Limb (tissue), 2 donors: Measurements from ENCODE around the gene ENTREP1.
"Not testable (repeated sequence)": the region's sequence is repeated elsewhere in the genome, so short reads cannot be mapped to it uniquely, and the experiment has no call there.

Experiments
- DNase-seq, 2 donors: peaks; one replicate each; pipeline ENCODE4 v3.0.0-alpha.2; 2016; ENCODE audit errors: extremely low spot score in 2 of 2

The ENTREP1 gene

DNA sequence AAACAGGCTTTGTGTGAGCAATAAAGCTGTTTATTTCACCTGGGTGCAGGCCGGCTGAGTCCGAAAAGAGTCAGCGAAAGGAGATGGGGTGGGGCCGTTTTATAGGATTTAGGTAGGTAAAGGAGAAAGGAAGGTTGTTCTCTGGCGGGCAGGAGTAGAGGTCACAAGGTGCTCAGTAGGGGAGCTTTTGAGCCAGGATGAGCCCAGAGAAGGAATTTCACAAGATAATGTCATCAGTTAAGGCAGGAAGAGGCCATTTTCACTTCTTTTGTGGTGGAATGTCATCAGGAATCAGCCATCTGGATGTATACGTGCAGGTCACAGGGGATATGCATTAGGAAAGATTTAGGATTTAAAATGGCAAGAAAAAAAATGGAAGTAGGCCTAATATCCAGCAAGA lies 84.9 kb downstream of the ENTREP1 start:
- not testable (repeated sequence) for DNase-seq

DNA sequence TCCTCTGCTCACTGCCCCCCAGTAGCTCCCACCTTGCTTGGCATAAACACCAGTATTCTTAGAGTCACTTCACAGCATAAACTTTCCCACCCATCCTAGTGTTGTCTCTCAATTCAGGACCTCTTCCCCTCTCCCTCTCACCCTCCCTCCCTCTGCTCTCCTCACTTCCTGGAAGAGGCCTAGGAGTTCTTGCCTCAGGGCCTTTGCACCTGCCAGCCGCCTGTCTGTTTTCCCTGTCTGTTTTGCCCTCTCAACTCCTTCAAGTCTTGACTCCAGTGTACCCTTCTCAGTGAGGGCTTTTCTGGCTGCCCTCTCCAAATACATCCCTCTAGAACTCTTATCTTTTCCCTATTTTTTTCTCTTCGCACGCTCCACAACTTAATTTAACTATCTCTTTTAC lies 86.2 kb downstream of the ENTREP1 start:
- DNase-seq = no peak

DNA sequence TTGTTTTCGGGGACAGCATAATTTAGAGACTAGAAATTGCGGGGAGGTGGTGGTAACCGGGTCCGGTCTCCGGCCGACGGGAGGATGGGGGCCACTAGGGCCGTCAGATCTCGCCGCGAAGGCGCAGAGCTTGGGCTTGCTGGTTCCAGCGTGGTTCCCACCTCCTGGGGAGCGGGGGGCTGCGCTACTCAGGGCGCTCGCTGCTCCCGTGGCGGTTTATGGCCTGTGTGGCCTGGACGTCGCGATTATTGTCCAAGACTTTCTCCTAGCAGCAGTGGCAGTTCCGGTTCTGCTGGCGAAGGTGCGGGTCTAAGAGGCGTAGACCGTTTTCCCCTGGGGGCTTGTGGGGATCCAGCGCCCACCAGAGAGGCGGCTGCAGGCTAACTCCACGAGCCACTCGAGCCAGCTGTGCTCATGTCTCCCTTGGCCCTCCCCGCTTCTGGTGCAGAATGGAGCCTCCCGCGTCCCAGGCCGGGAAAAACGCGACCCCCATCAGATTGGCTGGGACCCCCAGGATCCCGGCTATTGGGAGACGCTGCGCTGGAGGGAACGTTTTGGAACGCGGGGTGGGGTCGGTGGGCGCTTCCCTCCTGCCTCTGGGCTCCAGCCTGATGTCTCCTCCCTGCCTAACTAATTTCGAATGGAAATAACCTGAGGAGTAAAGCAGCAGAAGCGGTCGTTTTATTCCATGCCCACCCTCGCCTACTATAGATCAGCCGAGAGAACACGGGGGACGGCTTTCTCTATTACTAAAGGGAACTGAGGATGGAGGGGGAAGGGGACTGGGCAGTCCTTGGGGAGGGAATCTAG lies 87.1 kb downstream of the ENTREP1 start:
- DNase-seq = no peak

DNA sequence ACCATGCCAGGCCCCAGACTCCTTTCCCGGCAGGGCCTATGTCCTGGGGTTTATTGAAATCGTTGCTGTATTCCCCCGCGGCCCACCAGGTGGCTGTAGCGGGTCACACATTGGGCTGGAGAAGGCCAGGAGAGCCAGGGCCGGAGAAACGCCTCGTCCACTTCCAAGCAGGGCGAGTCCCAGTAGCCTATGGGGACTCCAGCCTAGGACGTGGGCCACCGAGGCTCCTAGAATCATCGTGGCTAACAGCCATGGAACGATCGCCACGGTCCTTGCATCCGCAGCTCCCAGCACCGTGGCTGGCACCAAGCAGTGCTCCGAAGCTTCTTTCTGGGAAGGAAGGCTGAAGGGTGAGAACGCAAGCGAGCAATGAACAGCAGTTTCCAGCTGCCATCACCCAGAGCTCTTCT lies 87.7 kb downstream of the ENTREP1 start:
- DNase-seq = peak; percentile 29 to 73

DNA sequence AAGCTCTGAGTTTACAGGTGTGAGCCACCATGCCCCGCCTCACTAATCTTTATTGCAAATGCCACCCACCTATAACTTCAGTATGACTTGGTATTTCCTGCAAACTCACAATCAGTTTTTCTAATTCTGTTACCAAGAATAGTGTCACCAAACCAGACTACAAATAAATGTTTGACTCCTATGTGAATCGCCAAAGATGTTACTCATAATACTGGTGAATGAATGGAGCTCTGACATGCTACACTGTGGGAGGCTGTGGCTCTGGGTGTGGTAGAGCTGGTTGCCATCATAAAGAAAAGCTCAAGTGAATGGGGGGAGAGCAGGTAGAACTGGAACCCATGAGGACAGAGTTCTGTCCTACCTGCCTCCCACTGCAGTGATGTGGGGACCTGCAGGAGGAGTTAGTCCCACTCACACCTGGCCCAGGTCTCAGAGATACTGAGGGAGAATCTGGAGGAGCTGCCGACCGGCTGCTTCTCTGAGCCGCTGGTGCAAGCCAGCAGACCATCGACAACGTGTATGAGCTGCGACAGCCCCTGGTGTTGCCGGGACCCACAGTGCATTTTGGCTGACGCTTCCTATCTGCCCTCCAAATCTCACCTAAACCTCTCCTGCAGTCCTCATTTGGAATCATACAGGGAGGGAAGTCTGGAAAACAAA lies 95.7 kb downstream of the ENTREP1 start:
- DNase-seq = no peak

DNA sequence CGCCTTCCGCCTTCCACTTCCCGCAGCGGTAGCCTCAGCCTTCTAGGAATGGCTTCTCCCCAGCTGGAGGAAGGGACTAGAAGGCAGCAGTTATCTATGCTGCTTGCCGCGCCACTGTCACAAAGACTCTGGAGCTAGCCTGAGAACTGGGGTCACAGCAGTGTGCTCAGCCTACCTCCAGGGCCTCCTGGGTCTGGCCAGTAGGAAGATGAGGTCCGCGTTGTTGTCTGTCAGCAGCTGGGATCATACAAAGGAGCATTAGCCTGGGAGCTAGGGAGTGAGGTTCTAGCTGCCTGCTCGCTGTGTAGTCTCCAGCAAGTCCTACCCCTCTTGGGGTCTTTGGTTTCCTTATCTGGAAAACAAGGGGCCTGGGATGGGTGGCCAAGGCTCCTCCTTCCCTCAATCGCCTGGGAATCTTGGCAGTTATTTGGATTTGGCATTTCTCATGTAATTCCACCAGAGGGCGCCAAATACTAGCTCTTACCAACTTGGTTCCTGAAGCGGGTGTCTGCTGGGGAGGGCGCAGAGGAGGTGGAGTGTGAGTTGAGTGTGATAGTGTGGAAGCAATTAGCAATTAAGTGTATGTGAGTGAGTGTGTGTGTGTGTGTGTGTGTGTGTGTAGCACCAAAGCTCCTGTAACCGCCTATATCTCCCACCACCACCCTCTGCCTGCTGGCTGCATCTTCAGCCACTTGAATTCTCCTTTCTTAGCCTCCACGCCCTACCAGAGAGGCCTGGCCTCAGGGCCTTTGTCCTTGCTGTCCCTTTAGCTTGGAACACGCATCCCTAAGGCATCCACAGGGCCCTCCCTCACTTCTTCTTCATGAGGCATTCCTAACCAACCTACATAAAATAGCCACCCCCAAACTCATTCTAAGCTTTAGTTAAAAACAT lies 97.1 kb downstream of the ENTREP1 start:
- peak; percentile 71 to 75 for DNase-seq

DNA sequence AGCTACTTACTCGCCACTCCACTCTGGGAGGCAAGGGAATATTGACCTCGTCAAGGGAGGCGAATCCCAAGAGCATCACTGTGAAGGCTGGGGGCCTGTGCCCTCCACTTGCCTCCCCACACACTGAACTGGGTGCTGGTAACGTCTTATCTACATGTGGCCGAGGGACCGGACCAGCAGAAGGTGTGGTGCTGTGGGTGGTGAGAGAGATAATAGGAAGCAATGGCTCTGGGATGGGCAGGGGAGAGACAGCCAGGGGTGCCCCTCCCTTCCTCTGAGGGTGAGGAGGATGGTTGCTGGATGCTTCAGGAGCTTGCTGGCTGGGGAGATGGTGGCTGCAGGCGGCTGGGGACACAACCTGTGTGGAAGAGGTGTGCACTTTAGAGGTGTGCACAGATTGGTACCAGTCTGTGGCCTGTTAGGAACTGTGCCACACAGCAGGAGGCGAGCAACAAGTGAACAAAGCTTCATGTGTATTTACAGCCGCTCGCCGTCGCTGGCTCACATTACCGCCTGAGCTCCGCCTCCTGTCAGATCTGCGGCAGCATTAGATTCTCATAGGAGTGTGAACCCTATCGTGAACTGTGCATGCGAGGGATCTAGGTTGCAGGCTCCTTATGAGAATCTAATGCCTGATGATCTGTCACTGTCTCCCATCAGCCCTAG lies 100.3 kb downstream of the ENTREP1 start:
- no peak for DNase-seq

DNA sequence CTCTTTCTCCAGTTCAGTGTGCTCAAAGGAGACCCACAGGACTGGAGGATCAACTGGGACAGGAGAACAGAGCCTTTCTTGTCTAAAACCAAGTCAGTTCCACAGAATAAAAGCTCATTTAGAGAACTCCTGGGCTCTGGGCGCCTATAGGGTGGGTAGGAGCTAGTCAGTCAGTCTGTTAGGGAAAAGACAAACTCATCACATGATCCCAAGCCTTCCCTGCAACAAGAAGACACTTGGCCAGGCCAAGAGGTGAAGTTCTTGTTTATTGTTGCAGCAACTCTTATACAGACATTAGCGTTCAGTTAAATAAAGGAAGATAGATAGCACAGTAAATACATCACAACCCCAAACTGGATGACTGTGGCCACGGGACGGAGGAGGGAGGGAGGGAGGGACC lies 102.3 kb downstream of the ENTREP1 start:
- DNase-seq = no peak

DNA sequence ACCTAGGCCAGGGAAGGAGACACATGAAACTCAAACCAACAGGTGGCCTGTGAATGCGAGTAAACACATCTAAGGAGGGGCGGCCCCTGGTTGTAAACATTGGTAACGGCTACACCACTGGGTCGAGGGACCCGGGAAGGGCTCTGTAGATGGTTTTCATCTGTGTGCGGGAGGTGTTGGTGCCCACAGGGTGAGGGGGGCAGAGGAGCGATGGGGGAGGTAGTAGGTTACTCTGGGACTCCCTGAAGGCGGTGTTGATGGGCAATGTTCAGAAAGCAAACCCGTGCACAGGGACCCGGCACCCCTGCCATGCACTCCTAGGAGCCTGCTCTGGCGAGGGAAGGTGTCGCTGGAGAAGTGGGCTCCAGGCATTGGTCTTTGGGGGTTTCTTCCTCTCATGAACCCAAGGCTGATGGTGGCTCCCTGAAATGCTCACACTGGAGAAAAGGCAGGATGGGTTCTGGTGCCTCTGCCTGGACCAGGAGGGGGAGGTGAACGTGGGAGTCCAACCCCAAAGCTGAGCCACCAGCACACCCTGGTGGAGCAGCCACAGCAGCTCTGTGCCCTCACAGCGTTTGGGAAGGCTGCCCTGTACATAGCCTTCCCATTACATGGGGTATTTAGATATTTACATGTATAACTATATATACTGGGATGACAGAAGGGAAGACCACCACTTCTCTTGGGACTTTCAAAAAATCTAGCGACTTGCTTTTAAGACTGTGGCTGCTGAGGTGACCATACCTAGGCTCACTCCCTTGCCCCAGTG lies 103.2 kb downstream of the ENTREP1 start:
- no peak for DNase-seq

DNA sequence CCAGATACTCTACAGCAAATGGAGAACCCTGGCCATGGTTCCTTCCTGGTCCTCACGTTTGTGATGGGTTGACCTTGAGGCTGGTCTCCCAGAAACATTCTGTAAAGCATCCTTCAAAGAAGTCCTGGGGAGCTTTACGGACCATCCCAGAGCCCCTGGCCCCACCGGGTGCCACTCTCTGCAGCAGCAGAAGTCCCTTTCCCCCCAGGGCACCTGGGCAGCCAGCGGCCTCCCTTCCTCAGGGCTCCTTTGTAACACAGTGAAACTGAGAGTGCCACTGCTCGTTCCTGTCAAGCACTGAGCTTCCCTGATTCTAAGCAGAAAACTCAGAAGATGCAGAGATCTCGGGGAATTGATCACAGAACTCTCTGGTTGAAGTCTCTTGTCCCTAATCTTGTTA lies 104.3 kb downstream of the ENTREP1 start:
- DNase-seq = no peak

DNA sequence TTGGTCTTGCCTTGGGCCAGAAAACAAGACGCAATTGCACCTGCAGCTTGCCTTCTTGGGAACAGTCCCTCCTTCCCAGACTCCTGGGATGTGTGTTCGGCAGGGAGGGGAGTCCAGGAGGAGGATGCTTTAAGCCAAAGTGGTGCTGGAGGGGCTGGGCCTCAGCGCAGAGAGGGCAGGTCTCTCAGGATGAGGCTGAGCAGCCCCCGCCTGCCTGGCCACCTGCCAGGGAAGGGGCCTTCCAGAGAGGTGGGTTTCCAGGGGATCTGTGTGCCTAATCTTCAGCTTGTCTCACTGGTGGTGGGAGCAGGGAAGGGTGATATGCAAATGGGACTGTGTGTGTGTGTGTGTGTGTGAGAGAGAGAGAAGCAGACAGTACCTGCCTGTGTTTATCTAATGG lies 105.2 kb downstream of the ENTREP1 start:
- no peak for DNase-seq

DNA sequence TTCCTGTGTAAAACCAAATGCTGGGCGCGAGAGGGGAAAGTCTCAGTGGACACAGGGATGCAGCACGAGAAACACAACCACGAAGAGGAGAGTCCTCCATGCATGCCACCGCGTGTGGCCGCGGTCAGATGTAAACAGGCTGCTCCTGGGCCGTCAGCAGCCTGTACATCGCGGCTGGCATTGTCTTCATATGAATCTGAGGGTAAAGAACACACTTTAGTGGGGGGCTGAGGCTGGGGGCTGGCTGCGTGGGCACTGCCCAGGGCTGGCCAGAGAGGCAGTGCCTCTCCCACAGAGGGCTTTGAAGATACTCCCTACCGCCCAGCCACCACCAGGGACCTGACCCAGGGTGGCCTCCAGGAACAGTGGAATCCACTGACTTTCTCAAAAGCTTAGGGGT lies 106.2 kb downstream of the ENTREP1 start:
- DNase-seq = no peak

DNA sequence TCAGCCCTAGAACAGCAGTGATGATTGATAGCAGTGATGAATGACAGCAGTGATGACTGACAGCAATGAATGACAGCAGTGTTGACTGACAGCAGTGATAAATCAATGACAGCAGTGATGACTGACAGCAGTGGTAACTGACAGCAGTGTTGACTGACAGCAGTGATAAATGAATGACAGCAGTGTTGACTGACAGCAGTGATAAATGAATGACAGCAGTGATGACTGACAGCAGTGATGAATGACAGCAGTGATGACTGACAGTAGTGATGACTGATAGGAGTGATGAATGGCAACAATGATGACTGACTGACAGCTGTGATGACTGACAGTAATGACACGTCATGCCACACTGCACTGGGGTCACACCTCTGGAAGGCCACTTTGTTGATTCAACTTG lies 106.8 kb downstream of the ENTREP1 start:
- no peak for DNase-seq

DNA sequence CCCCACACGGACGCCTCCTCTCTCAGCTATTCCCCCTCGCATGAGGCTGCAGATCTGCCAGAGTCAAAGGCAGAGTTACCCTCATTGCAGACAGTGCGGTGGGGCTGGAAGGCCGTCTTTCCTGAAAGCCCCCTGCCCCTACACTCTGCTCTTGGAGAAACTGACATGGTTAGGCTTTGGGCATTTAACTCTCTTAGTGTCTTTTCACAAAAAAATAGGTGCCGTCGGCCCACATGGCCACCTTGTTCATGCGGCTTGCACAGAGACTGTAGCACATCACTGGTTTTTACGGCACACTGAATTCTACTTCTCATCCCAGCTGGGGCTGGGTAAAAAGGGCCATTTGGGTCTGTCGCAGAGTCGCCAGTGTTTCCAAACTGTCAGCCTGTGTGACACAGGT lies 107.6 kb downstream of the ENTREP1 start:
- no peak for DNase-seq

DNA sequence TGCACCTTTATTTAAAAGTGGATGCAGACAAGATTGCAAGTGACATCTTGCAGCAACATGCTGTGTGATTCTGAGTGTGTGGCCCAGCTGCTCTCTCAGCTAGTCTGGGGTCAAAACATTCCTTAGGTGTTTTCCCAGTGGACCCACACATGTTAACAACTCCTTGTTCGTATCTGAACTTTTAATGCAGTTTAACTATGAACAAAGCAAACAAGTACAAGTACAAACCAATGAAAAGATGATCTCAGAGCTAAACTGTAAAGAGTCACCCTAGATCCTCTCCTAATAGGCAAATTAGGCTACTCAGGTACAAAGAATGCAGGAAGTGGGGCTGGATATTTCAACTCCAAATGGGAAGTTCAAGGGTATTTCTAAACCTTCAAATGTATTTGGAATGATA lies 108.4 kb downstream of the ENTREP1 start:
- no peak for DNase-seq

DNA sequence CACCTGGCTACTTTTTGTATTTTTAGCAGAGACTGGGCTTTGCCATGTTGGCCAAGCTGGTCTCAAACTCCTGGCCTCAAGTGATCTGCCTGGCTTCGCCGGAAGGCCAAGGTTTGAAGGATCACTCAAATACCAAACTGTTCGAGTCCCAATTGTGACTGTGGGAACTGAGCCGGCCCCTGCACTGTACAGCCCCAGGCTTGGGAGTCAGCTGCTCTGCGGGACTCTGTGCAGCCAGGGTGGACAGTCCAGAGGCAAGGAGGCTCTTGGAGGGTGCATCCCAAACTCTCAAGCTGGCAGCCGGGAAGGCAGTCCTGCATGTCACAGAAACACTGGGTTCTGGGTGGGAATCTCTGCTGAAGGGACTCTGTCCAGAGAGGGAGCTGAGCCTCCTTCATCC lies 109.0 kb downstream of the ENTREP1 start:
- DNase-seq = no peak

DNA sequence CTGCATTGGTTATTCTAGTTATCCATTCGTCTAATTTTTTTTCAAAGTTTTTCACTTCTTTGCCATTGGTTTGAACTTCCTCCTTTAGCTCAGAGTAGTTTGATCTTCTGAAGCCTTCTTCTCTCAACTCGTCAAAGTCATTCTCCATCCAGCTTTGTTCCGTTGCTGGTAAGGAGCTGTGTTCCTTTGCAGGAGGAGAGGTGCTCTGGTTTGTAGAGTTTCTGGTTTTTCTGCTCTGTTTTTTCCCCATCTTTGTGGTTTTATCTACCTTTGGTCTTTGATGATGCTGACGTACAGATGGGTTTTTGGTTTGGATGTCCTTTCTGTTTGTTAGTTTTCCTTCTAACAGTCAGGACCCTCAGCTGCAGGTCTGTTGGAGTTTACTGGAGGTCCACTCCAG lies 114.6 kb downstream of the ENTREP1 start:
- not testable (repeated sequence) for DNase-seq

DNA sequence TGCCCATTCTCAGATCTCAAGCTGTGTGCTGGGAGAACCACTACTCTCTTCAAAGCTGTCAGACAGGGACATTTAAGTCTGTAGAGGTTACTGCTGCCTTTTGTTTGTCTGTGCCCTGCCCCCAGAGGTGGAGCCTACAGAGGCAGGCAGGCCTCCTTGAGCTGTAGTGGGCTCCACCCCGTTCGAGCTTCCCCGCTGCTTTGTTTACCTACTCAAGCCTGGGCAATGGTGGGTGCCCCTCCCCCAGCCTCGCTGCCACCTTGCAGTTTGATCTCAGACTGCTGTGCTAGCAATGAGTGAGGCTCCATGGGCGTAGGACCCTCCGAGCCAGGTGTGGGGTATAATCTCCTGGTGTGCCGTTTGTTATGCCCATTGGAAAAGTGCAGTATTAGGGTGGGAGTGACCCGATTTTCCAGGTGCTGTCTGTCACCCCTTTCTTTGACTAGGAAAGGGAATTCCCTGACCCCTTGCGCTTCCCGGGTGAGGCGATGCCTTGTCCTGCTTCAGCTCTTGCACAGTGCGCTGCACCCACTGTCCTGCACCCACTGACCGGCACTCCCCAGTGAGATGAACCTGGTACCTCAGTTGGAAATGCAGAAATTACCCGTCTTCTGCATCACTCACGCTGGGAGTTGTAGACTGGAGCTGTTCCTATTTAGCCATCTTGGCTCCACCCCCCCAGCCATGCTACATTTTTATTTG lies 115.4 kb downstream of the ENTREP1 start:
- DNase-seq = not testable (repeated sequence)
